ENCODE data around the gene CHRNA4. TPM values are rescaled to one million over a fixed set of nuclear protein-coding genes. Genes with fewer than 3 reads are reported as not detected.

CHRNA4 gene
- total and polyA plus RNA-seq, 8 donors = under 0.01 to 0.15 TPM; not detected in 6

GRCh38 chr20:63398744-63399514 lies 37.8 kb upstream of the CHRNA4 start:
- Histone ChIP-seq H3K27ac (no peak overlapping the region), H3K4me1 (peaks cover 0 to 8% (median 3%) of the 10 kb centered on the region in 4 donors), H3K36me3 (no peaks in the 10 kb centered on the region), H3K27me3 (peaks cover 0 to 98% (median 19%) of the 10 kb centered on the region in 3 donors), H3K9me3 (no peaks in the 10 kb centered on the region), H3K4me3 (no peak overlapping the region)
- no peak for DNase-seq
- no peak for TF ChIP-seq POLR2AphosphoS5 (IDR thresholded peaks at IDR 0.05)
- no peak for TF ChIP-seq POLR2A (IDR thresholded peaks at IDR 0.05)
- TF ChIP-seq CTCF (IDR thresholded peaks at IDR 0.05) = no peak
- no peak for TF ChIP-seq EP300 (IDR thresholded peaks at IDR 0.05)
- intact Hi-C loops (cut with DNase I; ENCODE audit: low total_unique reads) = no loop called here
- 69 to 85% (median 80%) methylated on average over 9 to 27 of the region's 27 CpGs for WGBS, 5 donors

- TF ChIP-seq CTCF (IDR thresholded peaks at IDR 0.05) (no peak), EP300 (IDR thresholded peaks at IDR 0.05) (no peak), POLR2AphosphoS5 (IDR thresholded peaks at IDR 0.05) (no peak), POLR2A (IDR thresholded peaks at IDR 0.05) (no peak)
- Histone ChIP-seq H3K9me3 (no peaks in the 10 kb centered on the region), H3K4me3 (no peak overlapping the region), H3K36me3 (no peaks in the 10 kb centered on the region), H3K27me3 (peaks cover 0 to 98% (median 18%) of the 10 kb centered on the region in 3 donors), H3K27ac (no peak overlapping the region), H3K4me1 (peaks cover 0 to 10% (median 4%) of the 10 kb centered on the region in 4 donors)
- WGBS, 5 donors = 78 to 89% (median 81%) methylated on average over 7 to 25 of the region's 25 CpGs
- intact Hi-C loops (cut with DNase I; ENCODE audit: low total_unique reads) = no loop called here
- DNase-seq = no peak
Observed at GRCh38 chr20:63397946-63398450, 36.8 kb upstream of the CHRNA4 start.

- DNase-seq = no peak
- peaks cover 0 to 10% (median 4%) of the 10 kb centered on the region in 4 donors for H3K4me1 ChIP-seq
- intact Hi-C loops (cut with DNase I; ENCODE audit: low total_unique reads) = no loop called here
- H3K36me3 ChIP-seq = no peaks in the 10 kb centered on the region
- TF ChIP-seq POLR2AphosphoS5 (IDR thresholded peaks at IDR 0.05) (no peak), CTCF (IDR thresholded peaks at IDR 0.05) (no peak), EP300 (IDR thresholded peaks at IDR 0.05) (no peak), POLR2A (IDR thresholded peaks at IDR 0.05) (no peak)
- H3K9me3 ChIP-seq = no peaks in the 10 kb centered on the region
- peaks cover 0 to 98% (median 13%) of the 10 kb centered on the region in 3 donors for H3K27me3 ChIP-seq
- H3K4me3 ChIP-seq = no peak overlapping the region
- WGBS, 5 donors = 81 to 87% (median 82%) methylated on average over 25 to 30 of the region's 30 CpGs
- H3K27ac ChIP-seq = no peak overlapping the region
Observed at GRCh38 chr20:63397155-63397843, 36.1 kb upstream of the CHRNA4 start.

- Histone ChIP-seq H3K36me3 (no peaks in the 10 kb centered on the region), H3K4me3 (no peak overlapping the region), H3K9me3 (peaks cover 0 to 7% (median 4%) of the 10 kb centered on the region in 4 donors), H3K4me1 (peaks cover 0 to 10% (median 4%) of the 10 kb centered on the region in 4 donors), H3K27me3 (peaks cover 0 to 98% (median 18%) of the 10 kb centered on the region in 3 donors), H3K27ac (no peak overlapping the region)
- WGBS, 5 donors = 66 to 90% (median 83%) methylated on average over 11 to 12 of the region's 12 CpGs
- TF ChIP-seq POLR2AphosphoS5 (IDR thresholded peaks at IDR 0.05) (no peak), POLR2A (IDR thresholded peaks at IDR 0.05) (no peak), CTCF (IDR thresholded peaks at IDR 0.05) (no peak), EP300 (IDR thresholded peaks at IDR 0.05) (no peak)
- intact Hi-C loops (cut with DNase I; ENCODE audit: low total_unique reads) = no loop called here
- no peak for DNase-seq
Observed at GRCh38 chr20:63396300-63396699, 35.2 kb upstream of the CHRNA4 start.
